OCI-LY1 (cell line): Measurements from ENCODE around the gene CAPNS1.

Experiments used
- H2AFZ ChIP-seq: fragments of 200-600 bp; sonication (generic), shearing (Covaris generic); 2 replicates; pipeline ENCODE4 v1.6.0; 2014; ENCODE audit warnings: antibody characterized with exemption, mild to moderate bottlenecking, low read length
- H3F3A ChIP-seq: fragments of 200-600 bp; sonication (generic), shearing (Covaris generic); 2 replicates; pipeline ENCODE4 v1.6.0; 2014; ENCODE audit warnings: mild to moderate bottlenecking, antibody characterized with exemption, low read length, moderate library complexity; ENCODE audit not compliant: insufficient read depth
- H3K27ac ChIP-seq: fragments of 200-600 bp; sonication (generic); 2 replicates; pipeline ENCODE4 v1.5.1; 2014; ENCODE audit warnings: low read length, mixed run types, mild to moderate bottlenecking, low read depth; ENCODE audit not compliant: poor library complexity, severe bottlenecking
- H3K27me3 ChIP-seq: fragments of 200-600 bp; sonication (generic); 2 replicates; pipeline ENCODE4 v1.6.0; 2014; ENCODE audit warnings: antibody characterized with exemption, mild to moderate bottlenecking, low read length, moderate library complexity; ENCODE audit not compliant: insufficient read depth
- H3K36me3 ChIP-seq: fragments of 200-600 bp; sonication (generic); 2 replicates; pipeline ENCODE4 v1.6.1; 2014; ENCODE audit warnings: mild to moderate bottlenecking, antibody characterized with exemption, low read length, moderate library complexity, mixed read lengths; ENCODE audit not compliant: insufficient read depth
- H3K4me1 ChIP-seq: fragments of 200-600 bp; sonication (generic); 2 replicates; pipeline ENCODE4 v1.5.1; 2014; ENCODE audit warnings: mild to moderate bottlenecking, low read length, moderate library complexity; ENCODE audit not compliant: insufficient read depth, severe bottlenecking
- H3K4me2 ChIP-seq: fragments of 200-600 bp; sonication (generic), shearing (Covaris generic); 2 replicates; pipeline ENCODE4 v1.6.1; 2014; ENCODE audit warnings: low read length
- H3K4me3 ChIP-seq: fragments of 200-600 bp; sonication (generic); 2 replicates; pipeline ENCODE4 v1.5.1; 2014; ENCODE audit warnings: low read length, low read depth, mild to moderate bottlenecking, mixed read lengths; ENCODE audit not compliant: poor library complexity, severe bottlenecking
- H3K79me2 ChIP-seq: fragments of 200-600 bp; shearing (Covaris generic); 2 replicates; pipeline ENCODE4 v1.6.1; 2016; ENCODE audit warnings: mixed run types, low read length, mixed read lengths; ENCODE audit not compliant: insufficient read depth
- H3K9ac ChIP-seq: fragments of 200-600 bp; sonication (generic), shearing (Covaris generic); 2 replicates; pipeline ENCODE4 v1.6.1; 2014; ENCODE audit warnings: mild to moderate bottlenecking, low read length, mixed read lengths
- H3K9me2 ChIP-seq: fragments of 200-600 bp; sonication (generic), shearing (Covaris generic); 2 replicates; pipeline ENCODE4 v1.6.1; 2014; ENCODE audit warnings: low read depth, mild to moderate bottlenecking, low read length, mixed read lengths
- H3K9me3 ChIP-seq: fragments of 200-600 bp; shearing (Covaris generic); 2 replicates; pipeline ENCODE4 v1.6.1; 2014; ENCODE audit warnings: low read length, mixed read lengths
- H4K20me1 ChIP-seq: fragments of 200-600 bp; sonication (generic), shearing (Covaris generic); 2 replicates; pipeline ENCODE4 v1.6.0; 2016; ENCODE audit warnings: mild to moderate bottlenecking, low read length; ENCODE audit not compliant: insufficient read depth
- CTCF ChIP-seq: fragments of 200-600 bp; sonication (generic), shearing (Covaris generic); IDR thresholded peaks from 2 replicates; pipeline ENCODE4 v1.5.1; 2017; ENCODE audit warnings: mild to moderate bottlenecking, antibody characterized with exemption, low read length, moderate library complexity, mixed read lengths
- EZH2 ChIP-seq: fragments of 200-600 bp; sonication (generic), shearing (Covaris generic); IDR thresholded peaks from 2 replicates; pipeline ENCODE4 v1.8.0; 2017; ENCODE audit warnings: borderline replicate concordance, mixed run types, mild to moderate bottlenecking, antibody characterized with exemption, low read length, moderate library complexity, mixed read lengths

CAPNS1 gene

GRCh38 chr19:36198119-36198518 lies 58.3 kb downstream of the CAPNS1 start:
- Histone ChIP-seq H3K4me1 (peaks cover 9% of the 10 kb centered on the region), H3K36me3 (no peaks in the 10 kb centered on the region), H3K4me3 (no peak overlapping the region), H3K9me3 (no peaks in the 10 kb centered on the region), H3K79me2 (no peaks in the 10 kb centered on the region), H2AFZ (no peak overlapping the region), H3K9me2 (no peaks in the 10 kb centered on the region), H3K27ac (no peak overlapping the region), H4K20me1 (no peaks in the 10 kb centered on the region), H3F3A (no peaks in the 10 kb centered on the region), H3K27me3 (no peaks in the 10 kb centered on the region), H3K4me2 (no peak overlapping the region), H3K9ac (no peak overlapping the region)
- TF ChIP-seq CTCF (no peak), EZH2 (no peak)
